Measurements from ENCODE around the gene UROC1. TPM values are rescaled to one million over a fixed set of nuclear protein-coding genes. Genes with fewer than 3 reads are reported as not detected.

Gene UROC1
- total RNA-seq, 6 experiments from 2014 or later: not detected

DNA sequence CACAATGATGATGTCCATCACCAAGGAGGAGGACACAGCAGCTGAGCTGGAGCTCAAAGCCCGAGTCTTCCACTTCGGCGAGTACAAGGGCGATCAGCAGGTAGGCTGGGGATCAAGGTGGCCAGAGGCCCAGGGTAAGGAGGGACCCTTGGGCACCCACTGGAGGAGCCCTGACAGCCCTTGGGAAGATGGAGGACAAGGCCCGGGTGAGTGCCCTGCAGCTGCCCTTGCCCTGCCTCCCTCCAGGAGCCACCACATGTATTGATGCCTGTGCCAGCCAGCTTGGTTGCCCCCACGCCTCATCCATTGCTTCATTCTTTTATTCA, 84.5 kb downstream of the UROC1 start:
- TF ChIP-seq, protein P1, sequence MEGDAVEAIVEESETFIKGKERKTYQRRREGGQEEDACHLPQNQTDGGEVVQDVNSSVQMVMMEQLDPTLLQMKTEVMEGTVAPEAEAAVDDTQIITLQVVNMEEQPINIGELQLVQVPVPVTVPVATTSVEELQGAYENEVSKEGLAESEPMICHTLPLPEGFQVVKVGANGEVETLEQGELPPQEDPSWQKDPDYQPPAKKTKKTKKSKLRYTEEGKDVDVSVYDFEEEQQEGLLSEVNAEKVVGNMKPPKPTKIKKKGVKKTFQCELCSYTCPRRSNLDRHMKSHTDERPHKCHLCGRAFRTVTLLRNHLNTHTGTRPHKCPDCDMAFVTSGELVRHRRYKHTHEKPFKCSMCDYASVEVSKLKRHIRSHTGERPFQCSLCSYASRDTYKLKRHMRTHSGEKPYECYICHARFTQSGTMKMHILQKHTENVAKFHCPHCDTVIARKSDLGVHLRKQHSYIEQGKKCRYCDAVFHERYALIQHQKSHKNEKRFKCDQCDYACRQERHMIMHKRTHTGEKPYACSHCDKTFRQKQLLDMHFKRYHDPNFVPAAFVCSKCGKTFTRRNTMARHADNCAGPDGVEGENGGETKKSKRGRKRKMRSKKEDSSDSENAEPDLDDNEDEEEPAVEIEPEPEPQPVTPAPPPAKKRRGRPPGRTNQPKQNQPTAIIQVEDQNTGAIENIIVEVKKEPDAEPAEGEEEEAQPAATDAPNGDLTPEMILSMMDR (IDR thresholded peaks at IDR 0.05): no peak
- no peaks in the 10 kb centered on the region; the same call in 1 of the 2 replicates for H3K27me3 Mint-ChIP-seq (ENCODE audit: insufficient read depth)
- H3K4me1 Mint-ChIP-seq (ENCODE audit: low read depth): peaks cover 6% of the 10 kb centered on the region
- DNase-seq: no peak
- H3K27ac Mint-ChIP-seq: no peak overlapping the region
- peaks cover 9% of the 10 kb centered on the region; the same call in 1 of the 2 replicates for H3K36me3 Mint-ChIP-seq (ENCODE audit: low read depth)
- H3K4me3 Mint-ChIP-seq: no peak overlapping the region
- no peaks in the 10 kb centered on the region for H3K9me3 Mint-ChIP-seq

DNA sequence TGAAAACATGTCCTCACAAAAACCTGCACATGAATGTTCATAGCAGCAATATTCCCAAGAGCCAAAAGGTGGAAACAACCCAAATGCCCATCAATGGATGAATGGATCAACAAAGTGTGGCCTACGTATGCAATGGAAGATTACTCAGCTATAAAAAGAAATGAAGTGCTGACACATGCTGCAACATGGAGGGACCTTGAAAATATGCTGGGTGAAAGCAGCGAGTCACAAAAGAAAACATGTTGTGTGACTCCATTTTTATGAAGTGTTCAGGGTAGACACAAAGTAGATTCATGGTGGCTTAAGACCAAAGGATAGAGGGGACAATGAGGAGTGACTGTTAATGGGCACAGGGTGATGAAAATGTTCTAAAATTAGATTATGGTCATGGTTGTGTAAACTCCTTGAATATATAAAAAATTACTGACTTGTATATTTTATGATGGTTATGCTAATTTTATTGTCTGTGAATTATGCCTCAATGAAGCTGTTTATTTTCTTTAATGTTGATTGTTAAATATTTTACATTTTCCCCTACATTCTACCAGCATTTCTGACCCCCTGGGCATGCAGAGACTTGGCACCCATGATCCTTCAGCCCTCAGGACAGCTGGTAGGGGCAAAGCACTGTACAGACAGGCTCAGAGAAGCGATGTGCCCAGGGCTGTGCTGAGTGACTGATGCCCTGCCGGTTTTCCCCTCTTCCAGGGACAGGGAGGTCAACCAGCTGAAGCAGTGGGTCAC, 85.0 kb downstream of the UROC1 start:
- 0 out of 2 replicates have a peak, but pooled peaks cover 5% of the 10 kb centered on the region for H3K9me3 Mint-ChIP-seq
- peak; percentile 38 for DNase-seq
- H3K27ac Mint-ChIP-seq: no peak overlapping the region
- TF ChIP-seq, protein P1 (IDR thresholded peaks at IDR 0.05): no peak
- peaks cover 6% of the 10 kb centered on the region; the same call in 1 of the 2 replicates for H3K36me3 Mint-ChIP-seq (ENCODE audit: low read depth)
- H3K27me3 Mint-ChIP-seq (ENCODE audit: insufficient read depth): no peaks in the 10 kb centered on the region; the same call in 1 of the 2 replicates
- peaks cover 6% of the 10 kb centered on the region for H3K4me1 Mint-ChIP-seq (ENCODE audit: low read depth)
- no peak overlapping the region for H3K4me3 Mint-ChIP-seq

Other genes with a start within 250 kb of the UROC1 start
- gene KLF15, start 160.4 kb downstream of the UROC1 start, total RNA-seq (2021; fragmentation: NEBNext Ultra II Directional; extraction: Animal tissue kit (Norgen Biotek cat#: 25700)): 1 to 10 TPM in 2 of 6 experiments, under 1 TPM in 4; 0.63 to 1.2 (median 0.81) TPM
- not detected for gene CFAP100, start 122.9 kb downstream of the UROC1 start, total RNA-seq (2021; fragmentation: NEBNext Ultra II Directional; extraction: Animal tissue kit (Norgen Biotek cat#: 25700))
- gene ZXDC, start 41.9 kb downstream of the UROC1 start, total RNA-seq (2021; fragmentation: NEBNext Ultra II Directional; extraction: Animal tissue kit (Norgen Biotek cat#: 25700)): 10 to 100 TPM; 11.7 to 14.2 (median 13.5) TPM
- gene CHST13, start 6.4 kb upstream of the UROC1 start, total RNA-seq (2021; fragmentation: NEBNext Ultra II Directional; extraction: Animal tissue kit (Norgen Biotek cat#: 25700)): not detected
- not detected for gene C3orf22, start 41.2 kb upstream of the UROC1 start, total RNA-seq (2021; fragmentation: NEBNext Ultra II Directional; extraction: Animal tissue kit (Norgen Biotek cat#: 25700))
- gene TXNRD3, start 137.4 kb upstream of the UROC1 start, total RNA-seq (2021; fragmentation: NEBNext Ultra II Directional; extraction: Animal tissue kit (Norgen Biotek cat#: 25700)): 1 to 10 TPM; 6.8 to 8.4 (median 7.4) TPM
- 10 to 100 TPM; 18.6 to 22.9 (median 19.9) TPM for gene CHCHD6, start 186.5 kb upstream of the UROC1 start, total RNA-seq (2021; fragmentation: NEBNext Ultra II Directional; extraction: Animal tissue kit (Norgen Biotek cat#: 25700))

Data from HFFc6 (cell line).